NCI-H524 (cell line): Measurements from ENCODE around the gene RAE1.

ENCODE experiments used
- DNase-seq, 2 experiments: peaks; one replicate each; lab custom pipeline; 2025; lab: John Stamatoyannopoulos, UW

The RAE1 gene

GRCh38 chr20:57351042-57351783 is at the start of gene RAE1:
Gene RAE1, plus strand, starts transcription at chr20:57351255. Its CDS starts 2,784 bp downstream, at chr20:57354039.
- DNase-seq, result peak; percentile 67 to 90

GRCh38 chr20:57306747-57307146 is 44.3 kb upstream of the RAE1 start:
- DNase-seq, result no peak

DNA sequence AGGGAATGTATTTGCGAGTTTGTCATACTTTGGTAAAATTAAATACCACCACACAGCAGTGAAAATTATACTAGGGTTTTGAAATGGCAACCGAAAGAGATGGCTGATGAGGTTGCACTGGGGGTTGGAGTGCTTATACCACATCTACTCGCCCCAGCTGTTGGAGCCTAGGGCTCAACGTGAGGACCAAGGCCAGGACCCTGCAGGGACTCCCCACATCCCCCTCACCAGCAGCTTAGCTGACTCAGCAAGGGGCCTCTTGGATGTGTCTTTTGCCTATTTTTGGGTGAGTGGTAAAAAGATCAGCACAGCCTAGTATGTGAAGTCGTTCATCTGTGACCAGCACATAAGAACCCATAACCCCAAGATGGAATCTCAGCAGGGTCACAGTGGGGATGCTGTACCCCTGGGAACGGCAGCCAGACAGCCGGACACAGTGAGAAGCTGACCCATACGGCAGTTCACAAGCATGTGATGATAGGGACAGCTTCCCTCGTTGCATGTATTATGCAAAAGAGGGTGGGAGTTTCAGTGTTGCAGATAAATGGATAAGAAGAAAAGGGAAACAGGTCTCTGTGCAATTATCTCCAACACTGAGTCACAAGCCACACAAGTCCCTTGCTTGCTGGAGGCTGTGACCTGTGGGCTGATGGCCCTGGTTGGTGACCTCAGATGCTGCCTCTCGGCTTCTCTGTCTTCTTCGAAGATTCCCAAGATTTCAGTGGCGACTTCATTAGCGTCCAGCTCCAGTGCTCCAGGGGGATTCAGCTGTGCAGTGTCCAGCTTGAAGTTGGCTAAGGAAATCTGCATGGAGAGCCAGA is 42.4 kb upstream of the RAE1 start:
- DNase-seq, result no peak

- no peak for DNase-seq
These were observed 41.4 kb upstream of the RAE1 start for GRCh38 chr20:57309544-57310115.

- DNase-seq, result no peak
These were observed 40.1 kb upstream of the RAE1 start for GRCh38 chr20:57310821-57311514.

- no peak for DNase-seq
These were observed 38.9 kb upstream of the RAE1 start for GRCh38 chr20:57312138-57312537.

DNA sequence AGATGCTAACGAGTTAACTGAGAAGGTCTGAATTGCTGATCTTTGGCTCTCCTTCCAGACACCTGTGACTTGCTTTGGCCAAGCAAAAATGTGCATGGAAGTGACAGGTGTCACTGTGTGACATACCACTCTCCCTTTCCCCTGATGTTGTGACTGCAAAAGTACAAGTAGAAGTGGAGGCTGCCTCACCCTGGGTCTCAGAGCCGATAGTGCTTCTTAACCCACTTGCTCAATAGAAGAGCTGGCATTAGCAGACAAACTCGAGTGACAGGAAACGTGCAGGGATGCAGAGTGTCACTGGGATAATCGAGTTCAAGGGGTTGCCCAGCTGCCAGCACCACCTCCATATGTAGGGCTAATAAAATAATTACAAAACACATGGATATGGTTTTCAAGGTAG is 37.8 kb upstream of the RAE1 start:
- peak in 1 of 2 experiments; percentile 41 for DNase-seq

DNA sequence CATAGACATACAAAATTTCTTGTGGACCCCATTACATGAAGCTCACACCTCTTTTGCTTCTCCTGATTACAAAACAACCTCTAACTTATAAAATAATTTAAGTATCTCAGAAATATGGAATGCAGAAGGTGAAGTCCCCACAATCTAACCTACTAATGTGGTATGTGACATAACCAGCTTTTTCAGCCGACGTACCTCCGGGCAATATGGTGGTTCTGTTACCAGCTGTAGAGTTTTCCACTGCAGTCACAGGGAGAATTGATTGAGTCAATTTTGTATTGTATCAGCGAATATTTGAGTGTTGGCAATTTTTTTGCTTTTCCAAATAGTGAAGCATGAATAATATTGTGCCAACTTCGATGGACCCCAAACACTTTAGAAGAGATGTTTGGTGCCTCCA is 37.1 kb upstream of the RAE1 start:
- DNase-seq, result no peak

GRCh38 chr20:57315083-57315975 is 35.7 kb upstream of the RAE1 start:
- no peak for DNase-seq

DNA sequence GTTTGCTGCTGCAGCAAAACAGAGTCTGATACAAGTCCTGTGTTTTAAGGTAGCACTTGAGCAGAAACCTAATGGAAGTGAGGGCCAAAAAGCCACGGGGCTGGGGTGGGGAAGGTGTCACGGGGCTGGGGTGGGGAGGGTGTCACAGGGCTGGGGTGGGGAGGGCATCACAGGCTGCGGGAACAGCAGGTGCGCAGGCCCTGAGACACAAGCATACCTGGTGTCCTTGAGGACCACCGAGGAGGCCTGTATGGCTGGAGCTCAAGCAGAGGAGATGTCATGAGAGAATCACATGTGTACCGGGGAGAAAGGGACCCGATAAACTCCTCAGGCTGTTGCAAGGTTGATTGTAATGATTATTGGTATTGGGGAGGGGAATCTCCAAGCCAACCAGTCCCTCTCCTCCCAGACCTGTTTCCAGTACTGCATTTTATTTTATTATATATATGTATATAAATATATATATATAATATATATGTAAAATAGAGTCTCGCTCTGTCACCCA is 35.0 kb upstream of the RAE1 start:
- no peak for DNase-seq

GRCh38 chr20:57316795-57317201 is 34.3 kb upstream of the RAE1 start:
- DNase-seq, result no peak

DNA sequence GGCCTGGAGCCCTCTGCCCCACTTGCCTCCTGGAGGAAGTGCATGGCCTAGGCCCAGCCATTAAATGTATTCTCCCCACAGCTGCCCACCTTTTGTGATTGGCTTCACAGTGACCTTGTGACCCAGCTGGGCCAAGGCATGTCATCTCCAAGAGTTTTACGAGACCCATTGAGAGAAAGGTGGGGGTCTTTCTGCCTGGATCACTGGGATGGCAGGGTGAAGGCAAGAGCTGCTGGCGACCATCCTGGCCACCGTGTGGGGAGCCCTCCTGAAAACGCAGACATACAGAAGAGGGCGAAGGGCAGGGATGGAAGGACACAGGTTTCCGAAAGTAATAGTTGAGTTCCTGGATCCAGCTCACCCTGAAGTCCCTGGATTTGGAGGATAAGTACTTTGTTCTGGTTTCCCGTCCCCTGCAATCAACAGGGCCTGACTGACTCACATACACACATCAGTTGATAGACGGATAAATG is 33.7 kb upstream of the RAE1 start:
- no peak for DNase-seq

GRCh38 chr20:57317789-57318371 is 33.2 kb upstream of the RAE1 start:
- DNase-seq, result no peak

- no peak for DNase-seq
These were observed 31.5 kb upstream of the RAE1 start for GRCh38 chr20:57319584-57319983.

GRCh38 chr20:57320358-57320757 is 30.7 kb upstream of the RAE1 start:
- DNase-seq, result no peak

DNA sequence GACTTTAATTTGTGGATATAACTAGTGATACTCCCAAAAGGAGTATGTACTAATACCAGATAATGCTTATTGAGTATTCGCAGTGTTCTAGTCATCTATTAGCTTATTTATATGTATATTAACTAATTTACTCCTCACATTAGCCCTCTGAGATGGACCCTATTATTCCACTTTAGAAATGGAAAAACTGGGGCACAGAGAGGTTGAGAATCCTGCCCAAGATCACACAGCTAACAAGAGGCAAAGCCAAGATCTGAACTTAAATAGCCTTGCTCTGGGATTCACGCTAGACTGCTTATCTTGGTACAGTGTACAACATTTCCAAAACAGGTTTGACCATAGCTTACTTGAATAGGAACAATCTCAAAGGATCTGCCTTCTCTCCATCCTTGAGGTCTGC is 29.9 kb upstream of the RAE1 start:
- DNase-seq, result no peak

- no peak for DNase-seq
These were observed 28.6 kb upstream of the RAE1 start for GRCh38 chr20:57322476-57322875.

GRCh38 chr20:57323034-57323433 is 28.0 kb upstream of the RAE1 start:
- DNase-seq, result peak in 1 of 2 experiments; percentile 50

DNA sequence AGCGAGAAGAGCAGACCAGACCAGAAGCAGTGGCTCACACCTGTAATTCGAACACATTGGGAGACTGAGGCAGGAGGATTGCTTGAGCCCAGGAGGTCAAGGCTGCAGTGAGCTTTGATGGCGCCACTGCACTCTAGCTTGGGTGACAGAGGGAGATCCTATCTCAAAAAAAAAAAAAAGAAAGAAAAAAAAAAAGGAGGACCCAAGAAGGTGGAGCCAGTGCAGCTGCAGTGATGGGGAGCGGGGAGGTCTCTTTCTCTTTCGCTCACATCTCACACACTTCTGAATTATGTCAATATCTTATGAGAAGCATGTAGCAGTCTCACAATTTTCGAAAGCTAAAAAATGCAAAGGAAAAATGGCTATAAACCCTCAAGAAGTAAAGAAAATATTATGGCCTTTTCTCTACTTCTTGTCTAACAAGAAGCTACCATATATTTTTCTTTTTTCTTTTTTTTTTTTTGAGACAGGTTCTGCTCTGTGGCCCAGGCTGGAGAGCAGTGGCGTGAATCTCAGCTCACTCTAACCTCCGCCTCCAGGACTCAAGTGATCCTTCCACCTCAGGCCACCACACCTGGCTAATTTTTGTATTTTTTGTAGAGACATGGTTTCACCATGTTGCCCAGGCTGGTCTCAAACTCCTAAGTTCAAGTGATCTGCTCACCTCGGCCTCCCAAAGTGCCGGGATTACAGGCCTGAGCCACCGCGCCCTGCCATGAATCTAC is 25.3 kb upstream of the RAE1 start:
- no peak for DNase-seq
